Choroid plexus epithelial cell (primary cell): ENCODE measurements around the gene PMEPA1.

Experiments
- DNase-seq: peaks from one replicate; pipeline ENCODE4 v3.0.0-alpha.2; 2010; ENCODE audit warnings: low read depth
- H3K4me3 ChIP-seq: 2 replicates; pipeline ENCODE4 v1.5.1; 2011; ENCODE audit warnings: low read depth, mild to moderate bottlenecking, control low read depth, low read length, moderate library complexity
- TF ChIP-seq, protein P1 (sequence below): conservative IDR thresholded peaks from 2 replicates; pipeline ENCODE4 v1.5.1; 2011; ENCODE audit warnings: low read depth, mild to moderate bottlenecking, control low read depth, inconsistent platforms, low read length, moderate library complexity

The PMEPA1 gene

DNA sequence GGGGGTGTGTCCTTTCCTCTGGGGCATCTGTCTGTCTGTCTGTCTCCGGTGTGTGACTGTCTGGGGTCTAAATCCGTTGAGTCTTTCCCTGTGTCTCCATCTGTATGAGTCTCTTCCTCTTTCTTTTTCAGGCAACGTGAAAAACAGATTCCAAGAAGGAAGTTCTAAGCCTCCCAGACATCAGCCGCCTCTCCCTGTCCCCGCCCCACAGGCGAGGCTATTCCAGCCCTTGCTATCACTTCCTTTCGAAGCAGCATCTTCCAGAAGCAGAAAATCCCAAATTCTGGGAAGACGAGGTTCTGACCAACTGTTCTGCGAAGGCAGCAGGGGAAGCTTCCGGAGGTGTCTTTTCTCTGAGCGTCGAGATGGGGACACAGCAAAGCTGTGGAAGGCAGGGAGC is 34.0 kb downstream of the PMEPA1 start:
- no peak for DNase-seq
- H3K4me3 ChIP-seq = no peak overlapping the region
- TF ChIP-seq, protein P1, sequence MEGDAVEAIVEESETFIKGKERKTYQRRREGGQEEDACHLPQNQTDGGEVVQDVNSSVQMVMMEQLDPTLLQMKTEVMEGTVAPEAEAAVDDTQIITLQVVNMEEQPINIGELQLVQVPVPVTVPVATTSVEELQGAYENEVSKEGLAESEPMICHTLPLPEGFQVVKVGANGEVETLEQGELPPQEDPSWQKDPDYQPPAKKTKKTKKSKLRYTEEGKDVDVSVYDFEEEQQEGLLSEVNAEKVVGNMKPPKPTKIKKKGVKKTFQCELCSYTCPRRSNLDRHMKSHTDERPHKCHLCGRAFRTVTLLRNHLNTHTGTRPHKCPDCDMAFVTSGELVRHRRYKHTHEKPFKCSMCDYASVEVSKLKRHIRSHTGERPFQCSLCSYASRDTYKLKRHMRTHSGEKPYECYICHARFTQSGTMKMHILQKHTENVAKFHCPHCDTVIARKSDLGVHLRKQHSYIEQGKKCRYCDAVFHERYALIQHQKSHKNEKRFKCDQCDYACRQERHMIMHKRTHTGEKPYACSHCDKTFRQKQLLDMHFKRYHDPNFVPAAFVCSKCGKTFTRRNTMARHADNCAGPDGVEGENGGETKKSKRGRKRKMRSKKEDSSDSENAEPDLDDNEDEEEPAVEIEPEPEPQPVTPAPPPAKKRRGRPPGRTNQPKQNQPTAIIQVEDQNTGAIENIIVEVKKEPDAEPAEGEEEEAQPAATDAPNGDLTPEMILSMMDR = no peak

DNA sequence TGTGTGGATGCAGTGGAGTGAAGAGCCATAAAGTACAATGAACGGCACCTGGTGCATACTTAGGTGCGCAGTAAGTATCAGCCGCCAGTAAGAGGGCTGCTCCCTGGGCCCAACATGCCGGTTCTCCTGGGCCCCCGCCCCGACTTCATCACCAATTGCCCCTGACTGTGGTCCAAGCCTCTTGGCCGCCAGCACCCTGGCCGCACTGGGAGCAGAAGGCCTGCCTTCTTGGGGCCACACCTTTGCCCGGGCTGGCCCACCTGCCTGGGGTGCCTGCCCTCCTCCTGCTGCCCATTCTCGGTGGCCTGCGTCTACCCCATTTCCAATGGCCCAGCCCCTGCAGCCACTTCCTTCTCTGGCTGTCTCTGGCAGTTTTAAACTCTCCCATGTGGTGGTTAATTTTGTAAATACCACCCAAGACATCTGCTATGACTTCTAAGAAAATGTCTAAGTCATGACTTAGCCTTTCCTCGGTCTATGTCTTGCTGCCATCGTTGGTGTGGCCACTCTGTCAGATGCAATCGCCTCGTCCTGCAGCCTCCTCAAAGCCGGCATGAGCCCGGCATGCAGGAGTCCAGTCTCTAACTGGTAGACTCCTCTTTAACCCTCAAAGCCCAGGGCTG is 36.8 kb downstream of the PMEPA1 start:
- TF ChIP-seq, protein P1 = no peak
- DNase-seq = no peak
- H3K4me3 ChIP-seq = no peak overlapping the region

DNA sequence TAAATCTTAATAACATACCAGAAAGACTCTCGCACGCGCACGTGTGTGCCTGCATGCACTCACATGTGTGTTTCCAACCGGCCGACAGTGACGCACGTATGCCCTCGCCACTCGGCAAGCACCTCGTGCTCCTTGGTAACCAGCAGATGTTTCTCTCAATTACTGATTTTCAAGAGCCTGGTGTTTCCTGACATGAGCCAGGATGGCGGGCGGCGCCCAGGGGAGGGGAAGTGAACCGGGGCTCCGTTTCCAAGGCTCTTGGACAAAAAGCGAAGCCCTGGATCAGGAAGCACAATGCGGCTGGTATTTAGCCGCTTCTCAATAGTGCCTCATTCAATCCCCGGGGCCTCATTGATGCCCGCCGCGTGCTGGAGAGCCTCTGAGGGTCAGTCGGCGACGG is 37.7 kb downstream of the PMEPA1 start:
- no peak for DNase-seq
- TF ChIP-seq, protein P1 = no peak
- no peak overlapping the region for H3K4me3 ChIP-seq

DNA sequence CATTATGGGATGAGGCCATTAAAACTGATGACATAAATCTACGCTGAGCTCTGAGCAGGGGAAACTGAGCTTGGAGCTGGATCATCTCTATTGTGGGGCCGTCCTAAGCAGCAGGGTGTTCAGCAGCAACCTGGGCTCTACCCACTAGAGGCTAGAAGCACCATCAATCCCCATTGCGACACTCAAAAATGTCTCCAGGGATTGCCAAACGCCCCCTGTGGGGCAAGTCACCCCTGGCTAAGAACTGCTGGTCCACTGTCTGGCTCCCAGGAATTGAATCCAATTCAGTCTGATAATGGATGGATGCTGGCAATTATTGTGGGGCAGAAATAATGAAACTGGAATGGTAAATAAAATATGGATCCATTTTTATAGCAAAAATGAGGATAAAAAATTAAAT is 38.2 kb downstream of the PMEPA1 start:
- TF ChIP-seq, protein P1 = no peak
- H3K4me3 ChIP-seq = no peak overlapping the region
- DNase-seq = no peak

DNA sequence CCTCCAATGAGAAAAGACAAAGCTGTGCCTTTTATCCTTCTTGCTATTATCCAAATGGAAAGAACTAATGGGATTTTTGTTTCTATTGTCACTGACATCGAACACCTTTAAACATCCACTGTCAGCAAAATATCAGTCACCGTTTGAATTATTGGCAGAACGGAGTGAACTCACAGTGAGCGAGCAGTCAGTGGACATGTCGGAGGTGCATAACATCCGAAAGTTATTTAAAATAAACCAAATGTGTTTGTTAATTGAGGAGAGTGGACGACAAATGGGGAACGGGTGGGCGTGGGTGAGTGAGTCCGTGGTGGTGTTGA is 38.8 kb downstream of the PMEPA1 start:
- TF ChIP-seq, protein P1 = no peak
- H3K4me3 ChIP-seq = no peak overlapping the region
- no peak for DNase-seq

DNA sequence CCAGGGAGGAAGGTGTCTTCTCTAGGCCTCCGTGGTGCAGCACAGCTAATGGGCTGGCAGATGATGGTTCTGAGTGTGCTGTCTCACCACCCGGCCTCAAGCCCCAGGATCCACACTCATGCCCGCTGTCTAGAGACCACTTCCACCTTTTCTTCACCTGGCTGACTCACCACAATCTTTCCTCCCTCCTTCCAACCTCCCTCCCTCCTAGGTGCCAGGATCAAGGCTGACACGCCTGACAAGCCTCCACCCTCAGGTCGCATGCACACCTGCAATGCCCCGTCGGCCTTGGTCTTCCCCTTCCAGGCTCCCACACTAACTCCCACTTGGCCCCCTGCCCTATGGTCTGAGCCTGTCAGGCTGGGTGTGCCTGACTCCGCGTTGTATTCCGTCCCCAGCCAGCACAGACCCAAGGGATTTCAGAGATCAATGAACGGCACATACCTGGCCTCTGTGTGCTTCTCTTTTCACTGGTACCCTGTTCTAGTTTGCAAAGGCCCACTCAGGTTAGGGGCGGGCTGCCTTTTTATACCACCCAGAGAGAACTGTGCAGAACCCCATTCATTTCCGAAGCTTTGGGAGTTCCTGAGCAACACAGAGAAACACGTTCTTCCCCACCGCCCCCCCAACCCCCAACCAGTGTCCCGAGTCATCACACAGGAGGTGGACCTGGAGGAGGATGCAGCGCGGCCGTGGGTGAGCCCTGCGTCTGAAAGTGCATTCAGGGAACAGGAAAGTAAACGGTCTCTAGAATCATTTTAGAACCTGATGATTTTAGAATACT is 39.3 kb downstream of the PMEPA1 start:
- no peak overlapping the region for H3K4me3 ChIP-seq
- no peak for DNase-seq
- TF ChIP-seq, protein P1 = no peak

DNA sequence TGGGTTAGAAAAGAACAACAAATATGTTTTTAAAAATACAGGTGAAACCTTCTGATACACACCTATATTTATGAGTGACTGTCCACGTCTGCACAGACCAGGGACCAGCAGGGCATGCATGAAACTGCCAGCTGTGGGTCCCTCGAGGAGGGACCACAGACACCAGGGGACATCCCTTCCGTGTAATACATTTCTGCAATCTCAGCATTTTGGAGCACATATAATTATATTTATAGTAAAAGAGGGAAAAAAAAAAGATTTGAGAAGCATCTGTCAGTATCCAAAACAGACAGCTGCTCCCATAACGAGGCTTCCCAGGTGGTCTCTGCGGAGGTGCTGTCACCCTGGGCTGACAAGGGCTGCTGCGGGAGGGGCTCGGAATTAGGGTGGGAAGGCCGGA is 40.2 kb downstream of the PMEPA1 start:
- H3K4me3 ChIP-seq = no peak overlapping the region
- TF ChIP-seq, protein P1 = no peak
- no peak for DNase-seq
